IMR-90 (cell line): ENCODE results near the gene ADAMTSL1. TPM values are rescaled to one million over a fixed set of nuclear protein-coding genes. Genes with fewer than 3 reads are reported as not detected.

Source experiments
- ATAC-seq: fragments of 200-7000 bp; cut with Tn5 transposase; 2 replicates; pipeline ENCODE4 v1.9.1; 2020; ENCODE audit warnings: low read depth, mild to moderate bottlenecking, moderate library complexity
- BruUV-seq: library from RNA; stranded (reverse); fragments of 400-500 nt; replicated peaks from 2 replicates; lab custom pipeline; 2021; lab: Mats Ljungman, UMichigan
- CTCF ChIA-PET: fragments of 300-600 bp; formaldehyde crosslinking; extraction: SDS; loops from one replicate; lab custom pipeline; 2021; ENCODE audit warnings: antibody characterized with exemption; lab: Yijun Ruan, JAX
- POLR2A ChIA-PET: fragments of 300-600 bp; sonication (Branson Sonifier 250); formaldehyde crosslinking; loops from one replicate; lab custom pipeline; 2022; ENCODE audit warnings: antibody characterized with exemption; ENCODE audit not compliant: unreplicated experiment; lab: Charles Lee
- DNase-seq: peaks from one replicate; pipeline ENCODE4 v3.0.0; 2013
- H2AFZ ChIP-seq: replicated peaks from 2 replicates; pipeline ENCODE3; 2013; ENCODE audit warnings: low read length, mild to moderate bottlenecking; ENCODE audit not compliant: poor library complexity
- H2AK5ac ChIP-seq: 2 replicates; pipeline ENCODE4 v1.6.1; 2013; ENCODE audit warnings: low read depth, low read length, inconsistent platforms
- H2AK9ac ChIP-seq: replicated peaks from 2 replicates; pipeline ENCODE3; 2013; ENCODE audit warnings: mild to moderate bottlenecking, low read depth, low read length, moderate library complexity; ENCODE audit not compliant: poor library complexity
- H2BK120ac ChIP-seq: 2 replicates; pipeline ENCODE4 v1.6.1; 2013; ENCODE audit warnings: low read depth, low read length, inconsistent platforms
- H2BK15ac ChIP-seq: 3 replicates; pipeline ENCODE4 v1.6.1; 2013; ENCODE audit warnings: low read depth, low read length, inconsistent platforms
- H2BK20ac ChIP-seq: 2 replicates; pipeline ENCODE4 v1.6.1; 2013; ENCODE audit warnings: low read depth, mild to moderate bottlenecking, inconsistent platforms, low read length, moderate library complexity
- H2BK5ac ChIP-seq: 2 replicates; pipeline ENCODE4 v1.6.1; 2013; ENCODE audit warnings: mild to moderate bottlenecking, low read depth, low read length, inconsistent platforms; ENCODE audit not compliant: poor library complexity, severe bottlenecking
- H3K14ac ChIP-seq: replicated peaks from 2 replicates; pipeline ENCODE4 v1.6.1; 2013; ENCODE audit warnings: low read depth, low read length, inconsistent platforms
- H3K18ac ChIP-seq: 2 replicates; pipeline ENCODE4 v1.6.1; 2013; ENCODE audit warnings: low read depth, low read length, control low read depth
- H3K23ac ChIP-seq: 2 replicates; pipeline ENCODE4 v1.6.1; 2013; ENCODE audit warnings: low read depth, low read length, inconsistent platforms
- H3K27ac ChIP-seq: 2 replicates; pipeline ENCODE4 v1.5.1; 2013; ENCODE audit warnings: mild to moderate bottlenecking, control low read depth, low read length; ENCODE audit not compliant: insufficient read depth
- H3K27me3 ChIP-seq: 2 replicates; pipeline ENCODE4 v1.6.1; 2013; ENCODE audit warnings: low read length; ENCODE audit not compliant: control insufficient read depth, insufficient read depth
- H3K36me3 ChIP-seq: 2 replicates; pipeline ENCODE4 v1.6.1; 2013; ENCODE audit warnings: low read length, mixed read lengths; ENCODE audit not compliant: control insufficient read depth, insufficient read depth
- H3K4ac ChIP-seq: 2 replicates; pipeline ENCODE4 v1.6.1; 2013; ENCODE audit warnings: low read depth, low read length, inconsistent platforms
- H3K4me1 ChIP-seq: 2 replicates; pipeline ENCODE4 v1.6.1; 2013; ENCODE audit warnings: low read length, mixed read lengths; ENCODE audit not compliant: control insufficient read depth, insufficient read depth
- H3K4me2 ChIP-seq: 2 replicates; pipeline ENCODE4 v1.6.1; 2013; ENCODE audit warnings: low read depth, mild to moderate bottlenecking, control low read depth, low read length, moderate library complexity
- H3K4me3 ChIP-seq: 2 replicates; pipeline ENCODE4 v1.5.1; 2013; ENCODE audit warnings: low read depth, mild to moderate bottlenecking, control low read depth, low read length, moderate library complexity; ENCODE audit not compliant: insufficient read depth
- H3K56ac ChIP-seq: 2 replicates; pipeline ENCODE4 v1.6.1; 2013; ENCODE audit warnings: low read length, inconsistent platforms; ENCODE audit not compliant: insufficient read depth; ENCODE audit errors: extremely low read depth
- H3K79me1 ChIP-seq, 2 experiments: 2 replicates each; pipeline ENCODE4 v1.6.1; 2013; ENCODE audit warnings: low read length in 2 of 2, inconsistent platforms in 1 of 2, low read depth in 1 of 2
- H3K9ac ChIP-seq: 2 replicates; pipeline ENCODE4 v1.6.1; 2013; ENCODE audit warnings: low read depth, low read length, control low read depth
- H3K9me1 ChIP-seq: 2 replicates; pipeline ENCODE4 v1.6.1; 2013; ENCODE audit warnings: low read length, inconsistent platforms; ENCODE audit not compliant: insufficient read depth
- H3K9me3 ChIP-seq: 2 replicates; pipeline ENCODE4 v1.6.1; 2013; ENCODE audit warnings: low read length; ENCODE audit not compliant: control insufficient read depth, insufficient read depth
- H4K20me1 ChIP-seq: 2 replicates; pipeline ENCODE4 v1.6.1; 2013; ENCODE audit warnings: low read length, inconsistent platforms; ENCODE audit not compliant: insufficient read depth
- H4K5ac ChIP-seq: 2 replicates; pipeline ENCODE4 v1.6.1; 2013; ENCODE audit warnings: mild to moderate bottlenecking, low read depth, low read length, control low read depth
- H4K8ac ChIP-seq, 2 experiments: 2 replicates each; pipeline ENCODE4 v1.6.1; 2013; ENCODE audit warnings: low read depth in 2 of 2, low read length in 2 of 2, control low read depth in 1 of 2, inconsistent platforms in 1 of 2
- H4K91ac ChIP-seq: 2 replicates; pipeline ENCODE4 v1.6.1; 2013; ENCODE audit warnings: low read depth, low read length, inconsistent platforms; ENCODE audit not compliant: insufficient read depth
- CHD1 ChIP-seq: IDR thresholded peaks from 2 replicates; pipeline ENCODE4 v1.6.1; 2012; ENCODE audit warnings: low read depth, low read length, improper control_type of control experiment
- FOS ChIP-seq: fragments of 150-350 bp; IDR thresholded peaks from 2 replicates; pipeline ENCODE4 v1.6.1; 2016; ENCODE audit warnings: low read depth, low read length
- MAFK ChIP-seq: IDR thresholded peaks from 2 replicates; pipeline ENCODE4 v1.6.1; 2012; ENCODE audit warnings: low read depth, low read length, improper control_type of control experiment
- MAZ ChIP-seq: IDR thresholded peaks from 2 replicates; pipeline ENCODE4 v1.6.1; 2012; ENCODE audit warnings: low read depth, mild to moderate bottlenecking, low read length, improper control_type of control experiment, moderate library complexity, borderline replicate concordance
- MXI1 ChIP-seq: IDR thresholded peaks from 2 replicates; pipeline ENCODE4 v1.6.1; 2012; ENCODE audit warnings: low read depth, mild to moderate bottlenecking, low read length, moderate library complexity, borderline replicate concordance
- RAD21 ChIP-seq: IDR thresholded peaks from 2 replicates; pipeline ENCODE4 v1.6.1; 2012; ENCODE audit warnings: low read length, improper control_type of control experiment
- RCOR1 ChIP-seq: IDR thresholded peaks from 2 replicates; pipeline ENCODE4 v1.6.1; 2012; ENCODE audit warnings: mild to moderate bottlenecking, low read length, improper control_type of control experiment; ENCODE audit not compliant: insufficient replicate concordance
- SMC3 ChIP-seq: fragments of 150-350 bp; IDR thresholded peaks from 2 replicates; pipeline ENCODE4 v1.6.1; 2016; ENCODE audit warnings: low read depth, mild to moderate bottlenecking, antibody characterized with exemption, low read length, moderate library complexity
- dilution Hi-C: fragments of 300-500 bp; cut with HindIII; formaldehyde crosslinking; loops from one replicate; pipeline ENCODE4 v1.14.3; 2018; ENCODE audit warnings: low sequenced_read_pairs; ENCODE audit not compliant: unreplicated experiment
- in situ Hi-C: fragments of 300-500 bp; cut with MboI; formaldehyde crosslinking; loops from 3 replicates; pipeline ENCODE4 v1.14.3; 2019; ENCODE audit warnings: low sequenced_read_pairs, inconsistent platforms, mixed read lengths
- intact Hi-C: fragments of 100-400 bp; cut with micrococcal nuclease; formaldehyde crosslinking; loops from 2 replicates; pipeline ENCODE4 v1.10.0; 2022
- polyA plus RNA-seq, 3 experiments: library from polyadenylated mRNA; depleted of rRNA; stranded (reverse); fragments of >200 nt; gene quantifications; 2 replicates each; pipeline ENCODE4 v1.2.3, GENCODE V29; 2012; ENCODE audit warnings: low replicate concordance in 1 of 3
- total RNA-seq: library from RNA; depleted of rRNA; stranded (reverse); fragments of >200 nt; gene quantifications from 2 replicates; pipeline ENCODE4 v1.2.3, GENCODE V29; 2012
- TF ChIP-seq, protein P1 (sequence below): fragments of 150-350 bp; IDR thresholded peaks from 2 replicates; pipeline ENCODE4 v1.6.1; 2017; ENCODE audit warnings: mild to moderate bottlenecking, antibody characterized with exemption, low read length, low read depth

ADAMTSL1 gene
- total and polyA plus RNA-seq, 2 of the 4 experiments (the other 2 are of a cell fraction) = 38.2 to 62.2 TPM

DNA sequence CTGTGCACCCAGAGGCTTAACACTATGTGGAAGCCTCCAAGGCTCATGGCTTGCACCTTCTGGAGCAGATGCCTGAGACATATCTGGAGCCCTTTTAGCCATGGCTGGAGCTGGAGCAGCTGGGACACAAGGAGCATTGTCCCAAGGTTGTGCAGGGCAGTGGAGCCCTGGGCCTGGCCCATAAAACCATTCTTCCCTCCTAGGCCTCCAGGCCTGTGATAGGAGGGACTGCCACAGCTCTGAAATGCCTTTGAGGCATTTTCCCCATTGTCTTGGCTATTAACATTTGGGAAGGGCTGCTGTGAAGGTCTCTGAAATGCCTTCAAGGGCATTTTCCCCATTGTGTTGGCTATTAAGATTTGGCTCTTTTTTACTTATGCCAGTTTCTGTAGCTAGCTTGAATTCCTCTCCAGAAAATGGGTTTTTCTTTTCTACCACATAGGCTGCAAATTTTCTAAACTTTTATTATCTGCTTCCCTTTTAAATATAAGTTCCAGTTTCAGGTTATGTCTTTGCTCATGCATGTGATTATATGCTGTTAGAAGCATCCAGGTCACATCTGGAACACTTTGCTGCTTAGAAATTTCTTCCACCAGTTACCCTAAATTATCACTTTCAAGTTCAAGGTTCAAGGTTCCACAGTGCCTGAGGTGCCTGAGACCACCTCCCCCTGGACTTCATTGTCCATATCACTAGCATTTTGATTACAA lies 221.2 kb downstream of the ADAMTSL1 start:
- Histone ChIP-seq H2BK20ac (no peak overlapping the region), H4K20me1 (no peaks in the 10 kb centered on the region), H3K23ac (no peak overlapping the region), H3K9ac (no peak overlapping the region), H2AFZ (no peak overlapping the region), H3K56ac (no peak overlapping the region), H3K79me1 (no peaks in the 10 kb centered on the region), H2AK9ac (no peak overlapping the region), H3K14ac (no peak overlapping the region), H4K5ac (no peak overlapping the region), H3K4me2 (no peak overlapping the region), H2BK15ac (no peak overlapping the region), H3K4me3 (no peak overlapping the region), H3K4me1 (no peaks in the 10 kb centered on the region), H3K27ac (no peak overlapping the region), H3K18ac (no peak overlapping the region), H3K4ac (no peak overlapping the region), H3K36me3 (no peaks in the 10 kb centered on the region), H3K9me1 (no peaks in the 10 kb centered on the region), H2BK5ac (no peak overlapping the region), H3K9me3 (peaks cover 8% of the 10 kb centered on the region), H2AK5ac (no peak overlapping the region), H4K8ac (no peak overlapping the region), H2BK120ac (no peak overlapping the region), H3K27me3 (no peaks in the 10 kb centered on the region), H4K91ac (no peak overlapping the region)
- intact Hi-C loops (loop anchor here (5.0 kb wide), 1 partner anchor 53 kb away; no protein-coding TSS in a partner anchor), in situ Hi-C loops (no loop called here), dilution Hi-C loops (no loop called here)
- no TSS peak for BruUV-seq
- ATAC-seq (no peak), DNase-seq (no peak)
- POLR2A ChIA-PET = no interaction called here
- CTCF ChIA-PET = no interaction called here
- TF ChIP-seq MXI1 = no peak
- no peak for TF ChIP-seq FOS
- TF ChIP-seq MAZ = no peak
- TF ChIP-seq, protein P1, sequence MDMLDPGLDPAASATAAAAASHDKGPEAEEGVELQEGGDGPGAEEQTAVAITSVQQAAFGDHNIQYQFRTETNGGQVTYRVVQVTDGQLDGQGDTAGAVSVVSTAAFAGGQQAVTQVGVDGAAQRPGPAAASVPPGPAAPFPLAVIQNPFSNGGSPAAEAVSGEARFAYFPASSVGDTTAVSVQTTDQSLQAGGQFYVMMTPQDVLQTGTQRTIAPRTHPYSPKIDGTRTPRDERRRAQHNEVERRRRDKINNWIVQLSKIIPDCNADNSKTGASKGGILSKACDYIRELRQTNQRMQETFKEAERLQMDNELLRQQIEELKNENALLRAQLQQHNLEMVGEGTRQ = no peak
- no peak for TF ChIP-seq RAD21
- TF ChIP-seq CHD1 = no peak
- TF ChIP-seq MAFK = no peak
- TF ChIP-seq SMC3 = no peak
- no peak for TF ChIP-seq RCOR1
